Measurements from ENCODE around the gene HRH1.
"Not testable (repeated sequence)": the region's sequence is repeated elsewhere in the genome, so short reads cannot be mapped to it uniquely, and the experiment has no call there.

HRH1 gene

DNA sequence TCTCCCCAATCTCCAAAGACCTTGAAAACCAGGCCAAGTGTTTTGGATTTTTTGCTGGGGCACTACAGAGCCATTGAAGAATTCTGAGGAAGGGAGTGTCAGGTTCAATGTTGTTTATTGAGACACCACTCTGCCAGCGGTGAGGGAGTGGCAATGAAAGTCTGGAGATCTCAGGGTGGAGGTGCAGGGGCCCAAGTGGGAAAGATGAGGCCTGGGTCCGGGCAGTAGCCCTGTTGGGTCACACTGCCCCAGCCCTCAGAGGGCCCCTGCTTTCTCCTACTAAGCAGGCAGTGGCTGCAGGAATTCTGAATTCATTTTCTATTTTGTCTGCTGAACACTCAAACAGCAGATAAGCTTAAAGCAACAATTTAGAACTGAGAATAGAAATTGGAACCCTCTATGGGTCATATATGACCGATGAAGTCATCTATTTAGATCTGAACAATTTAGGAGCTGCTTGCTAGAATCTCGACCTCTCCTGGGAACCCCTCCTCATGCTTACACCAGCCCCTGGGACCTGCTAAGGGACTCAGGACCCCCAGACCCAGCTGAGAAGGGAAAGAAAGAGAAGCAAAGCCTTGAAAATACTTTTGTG lies 17.9 kb downstream of the HRH1 start:
- no peak for DNase-seq

DNA sequence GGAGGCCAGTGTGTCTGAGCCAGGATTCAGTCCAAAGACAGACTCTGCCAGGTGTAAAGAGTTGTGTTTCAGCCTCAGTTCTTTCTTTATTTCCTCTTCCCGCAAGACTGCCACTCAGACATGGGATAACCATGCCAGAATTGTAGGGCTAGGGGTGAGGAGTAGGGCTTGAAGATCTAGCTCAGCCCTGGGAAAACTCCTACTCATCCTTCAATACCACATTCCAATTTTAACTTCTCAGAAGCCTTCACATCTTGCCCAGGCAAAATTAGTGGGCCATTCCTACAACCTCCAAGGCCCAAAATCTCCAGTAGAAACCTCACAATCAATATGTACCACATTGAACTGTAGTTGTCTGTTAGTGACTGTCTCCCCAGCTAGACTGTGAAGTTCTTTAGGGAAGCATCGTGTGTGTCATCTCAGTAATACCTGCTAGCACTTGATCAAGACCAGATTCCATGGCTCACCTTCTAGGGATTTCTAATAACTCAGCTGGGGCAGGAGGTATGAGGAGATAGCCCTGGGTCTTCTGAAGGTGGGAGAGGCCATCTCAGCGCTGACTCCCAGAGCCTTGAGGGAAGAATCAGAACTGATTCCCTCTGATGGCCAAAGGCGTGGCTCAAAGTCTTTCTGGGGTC lies 19.7 kb downstream of the HRH1 start:
- DNase-seq, result no peak

DNA sequence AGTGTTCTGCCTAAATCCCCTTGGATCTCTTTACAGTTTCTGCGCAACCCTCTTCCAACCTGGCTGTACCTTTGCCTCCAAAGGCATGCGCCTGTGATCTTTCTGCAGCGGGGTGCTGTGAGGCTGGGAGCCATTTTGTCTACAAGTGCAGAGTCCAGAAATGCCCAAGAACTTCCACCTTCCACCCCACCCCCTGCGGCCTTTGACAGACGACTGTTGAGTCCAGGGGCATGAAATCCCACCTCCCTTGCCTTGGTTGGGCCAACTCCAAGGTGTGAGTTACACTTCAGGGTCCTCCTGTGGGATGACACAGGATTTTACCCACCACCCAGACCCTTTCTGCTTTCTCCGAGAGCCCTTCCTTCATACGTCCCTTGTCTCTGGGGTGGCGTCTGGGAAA lies 24.1 kb downstream of the HRH1 start:
- no peak for DNase-seq

DNA sequence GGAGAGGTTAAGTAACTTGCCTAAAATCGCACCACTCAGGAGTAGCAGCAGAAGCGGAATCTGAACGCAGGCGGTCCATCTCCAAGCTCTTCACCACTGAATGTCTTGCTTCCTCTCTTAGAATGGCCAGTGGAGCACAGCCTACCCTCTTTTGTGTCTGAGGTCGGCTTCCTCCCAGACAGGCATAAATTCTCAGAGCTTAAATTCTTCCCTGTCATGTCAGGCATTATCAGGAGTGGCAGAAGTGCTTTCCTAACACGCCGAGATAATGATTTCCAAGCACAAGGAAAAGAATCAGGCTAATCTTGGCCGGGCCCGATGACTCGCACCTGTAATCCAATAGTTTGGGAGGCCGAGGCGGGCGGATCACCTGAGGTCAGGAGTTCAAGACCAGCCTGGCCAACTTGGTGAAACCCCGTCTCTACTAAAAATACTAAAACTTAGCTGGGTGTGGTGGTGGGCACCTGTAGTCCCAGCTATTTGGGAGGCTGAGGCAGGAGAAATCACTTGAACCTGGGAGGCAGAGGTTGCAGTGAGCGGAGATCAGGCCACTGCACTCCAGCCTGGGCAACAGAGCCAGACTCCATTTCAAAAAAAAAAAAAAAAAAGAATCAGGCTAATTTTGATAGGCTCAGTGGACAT lies 30.2 kb downstream of the HRH1 start:
- DNase-seq, result not testable (repeated sequence)

DNA sequence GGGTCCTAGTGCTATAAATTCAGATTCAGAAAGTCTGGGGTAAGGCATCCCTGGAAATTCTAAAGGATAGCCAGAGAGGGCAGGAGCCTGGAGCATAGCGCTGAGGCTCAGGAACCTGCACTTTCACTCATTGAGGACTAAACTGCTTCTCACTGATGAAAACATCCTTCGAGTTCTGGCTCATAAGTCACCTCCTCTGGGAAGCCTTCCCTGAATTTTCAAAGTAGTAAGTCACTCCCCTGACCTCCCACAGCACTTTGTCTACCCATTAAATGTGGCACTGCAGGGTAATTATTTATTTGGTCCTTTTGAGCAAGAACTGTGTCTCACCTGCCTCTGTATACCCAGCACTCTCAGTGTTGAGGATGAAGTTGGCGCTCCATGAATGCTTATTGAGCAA lies 30.9 kb downstream of the HRH1 start:
- DNase-seq, result no peak

DNA sequence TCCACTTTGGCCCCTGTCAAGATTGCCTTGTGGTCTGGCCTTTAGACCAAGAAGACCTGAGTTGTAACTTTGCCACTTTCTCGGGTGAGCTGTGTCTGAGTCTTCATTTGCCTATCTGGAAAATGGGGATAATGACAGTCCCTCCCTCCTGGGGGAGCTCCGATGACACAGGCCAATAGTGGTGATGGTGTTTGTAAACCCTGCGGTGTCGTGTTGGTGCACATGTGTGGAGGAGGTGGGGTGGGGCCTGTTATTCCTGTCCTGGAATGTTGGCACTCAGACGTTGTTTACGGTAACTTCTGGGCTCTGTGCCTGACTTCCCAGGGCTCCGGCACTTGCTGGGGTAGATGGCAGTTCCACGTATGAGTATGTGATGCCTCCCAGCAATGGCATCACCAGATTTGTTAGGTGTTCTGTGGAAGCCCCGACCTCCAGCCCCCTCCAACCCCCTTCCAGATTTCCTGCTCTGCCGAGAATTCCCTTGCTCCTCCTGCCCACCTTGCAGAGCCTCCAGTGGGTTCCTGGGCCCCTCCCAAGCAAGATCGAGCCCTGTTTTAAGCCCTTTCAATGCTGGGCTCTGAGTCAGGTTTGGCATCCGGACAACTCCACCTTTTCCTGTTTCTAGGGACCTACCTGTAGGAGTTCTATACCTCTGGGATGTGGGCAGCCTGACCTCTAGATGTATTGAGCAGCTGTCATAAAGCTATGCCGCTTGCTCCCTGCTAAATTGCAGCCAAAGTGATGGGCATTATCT lies 31.4 kb downstream of the HRH1 start:
- DNase-seq, result no peak

DNA sequence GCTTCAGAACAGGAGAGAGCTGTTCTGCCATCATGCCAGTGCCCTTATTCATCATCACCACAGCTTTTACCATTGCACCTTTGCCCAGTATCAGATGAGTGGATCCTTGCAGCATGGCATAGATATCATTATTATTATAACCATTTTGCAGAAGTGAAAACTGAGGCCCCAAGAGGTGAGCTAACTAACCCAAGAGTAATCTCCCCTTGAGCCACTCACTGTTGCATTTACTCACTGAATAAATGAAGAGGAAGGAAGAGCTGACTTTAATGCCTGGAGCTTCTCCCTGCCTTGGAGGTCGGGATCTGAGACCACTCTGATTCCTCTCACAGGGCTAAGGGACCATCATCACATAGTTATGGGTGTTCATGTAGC lies 32.0 kb downstream of the HRH1 start:
- no peak for DNase-seq

DNA sequence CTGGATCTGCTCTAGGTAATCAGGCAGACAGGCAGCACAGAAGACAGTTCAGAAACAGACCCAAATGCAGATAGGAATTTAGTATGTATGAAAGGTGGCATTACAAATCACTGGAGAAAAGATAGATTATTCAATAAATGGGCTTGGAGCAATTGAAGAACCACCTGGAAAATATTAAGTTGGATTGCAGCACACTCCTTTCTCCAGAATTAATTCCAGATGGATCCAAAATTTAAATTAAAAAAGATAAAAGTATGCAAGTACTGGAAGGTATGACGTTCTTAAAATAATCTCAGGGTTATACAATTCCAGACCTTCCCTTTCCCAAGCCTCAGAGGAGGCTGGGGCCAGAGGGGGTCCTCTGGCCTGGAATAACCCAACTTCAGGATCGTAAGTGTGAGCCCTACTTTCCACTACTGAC lies 32.5 kb downstream of the HRH1 start:
- no peak for DNase-seq

DNA sequence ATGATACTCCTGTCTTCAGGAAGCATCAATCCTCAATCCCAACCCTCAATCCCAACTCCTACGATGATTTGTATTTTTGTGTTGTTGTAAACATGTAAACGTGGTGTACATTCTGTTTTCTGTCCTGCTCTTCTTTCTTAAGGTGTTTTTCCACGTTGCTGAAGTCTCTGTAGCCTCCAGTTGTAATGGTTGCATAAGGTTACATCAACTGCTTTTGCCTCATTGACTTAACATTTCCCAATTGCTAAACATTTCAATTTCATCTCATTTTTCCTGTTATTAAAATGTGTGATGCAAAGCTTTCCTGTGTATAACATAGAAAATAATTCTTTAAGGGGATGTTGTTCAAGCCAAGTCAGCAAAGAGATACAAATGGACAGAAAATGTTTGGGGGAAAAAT lies 33.4 kb downstream of the HRH1 start:
- DNase-seq, result no peak

DNA sequence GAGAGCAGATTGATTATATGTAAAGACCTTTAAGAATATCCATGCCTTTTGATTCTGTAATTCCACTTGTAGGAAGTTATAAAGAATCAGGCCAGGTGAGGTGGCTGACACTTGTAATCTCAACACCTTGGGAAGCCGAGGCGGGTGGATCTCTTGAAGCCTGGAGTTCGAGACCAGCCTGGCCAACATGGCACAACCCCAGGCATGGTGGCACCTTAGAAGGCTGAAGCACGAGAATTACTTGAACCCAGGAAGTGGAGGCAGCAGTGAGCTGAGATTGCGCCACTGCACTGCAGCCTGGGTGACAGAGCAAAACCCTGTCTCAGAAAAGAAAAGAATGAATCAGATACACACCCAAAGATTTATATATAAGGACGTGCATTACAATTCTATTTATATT lies 33.9 kb downstream of the HRH1 start:
- no peak for DNase-seq

DNA sequence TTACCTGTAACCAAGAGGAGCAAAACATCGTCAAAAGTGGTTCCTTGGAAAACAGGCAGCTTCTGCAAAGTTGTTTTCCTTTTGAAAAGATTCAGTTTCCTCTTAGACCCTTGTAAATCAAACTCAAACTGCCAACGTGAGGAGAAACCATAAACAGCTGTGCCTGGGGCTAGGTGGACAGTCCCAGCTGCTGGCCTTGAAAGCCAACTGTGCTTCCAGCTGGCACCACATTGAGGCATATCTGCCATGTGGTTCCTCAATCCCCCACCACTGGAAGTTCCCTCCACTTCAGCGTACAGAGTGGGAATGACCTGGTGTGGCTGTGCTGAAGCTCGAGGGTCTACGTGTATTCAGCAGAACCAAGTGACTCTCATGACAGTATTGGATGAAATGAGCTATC lies 40.9 kb downstream of the HRH1 start:
- DNase-seq, result no peak

DNA sequence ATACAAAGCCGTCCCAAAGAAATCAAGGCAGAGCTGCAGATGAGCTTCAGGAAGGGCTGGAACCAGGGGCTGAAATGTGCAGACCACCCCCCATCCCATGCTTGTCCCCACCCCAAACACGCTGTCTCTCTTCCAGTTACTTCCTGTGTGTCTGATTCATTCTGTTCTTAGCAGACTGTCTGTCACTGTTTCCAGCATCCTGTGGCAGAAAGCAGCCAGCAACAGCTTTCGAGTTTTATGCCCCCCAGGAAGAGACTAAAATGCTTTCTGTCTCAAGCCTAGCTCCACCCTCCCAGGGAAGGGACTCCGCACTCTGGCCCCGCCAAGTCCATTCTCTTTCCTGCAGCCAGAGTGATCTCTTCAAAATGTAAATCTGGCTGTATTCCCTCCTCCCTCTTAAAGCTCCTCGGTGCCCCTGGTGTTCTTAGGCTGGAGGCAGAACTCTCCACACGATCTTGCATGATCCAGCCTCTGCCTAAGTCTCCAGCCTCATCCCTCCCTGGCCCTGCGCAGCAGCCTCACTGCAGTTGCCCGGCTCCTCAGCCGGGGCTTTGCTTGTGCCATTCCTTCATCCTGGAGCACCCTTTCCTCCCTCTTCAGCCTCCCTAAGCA lies 41.5 kb downstream of the HRH1 start:
- DNase-seq, result no peak

DNA sequence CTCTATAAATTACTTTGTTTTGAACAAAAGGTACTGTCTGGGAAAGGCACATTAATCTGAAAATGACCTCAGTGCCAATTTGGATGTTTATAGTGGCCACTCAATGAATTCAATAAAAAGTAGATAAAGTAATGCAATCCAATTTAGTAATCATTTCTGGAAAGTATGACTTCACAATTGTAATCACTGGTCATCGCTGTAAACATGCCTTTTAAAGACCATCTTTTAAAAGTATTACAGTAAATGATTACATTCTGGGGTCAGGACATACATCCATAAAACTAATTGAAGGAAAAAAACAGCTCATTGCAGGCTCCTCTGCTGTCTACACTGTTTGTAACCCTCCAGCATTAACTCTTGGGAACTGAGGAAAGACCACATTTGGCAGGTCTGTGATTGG lies 43.2 kb downstream of the HRH1 start:
- DNase-seq, result no peak

DNA sequence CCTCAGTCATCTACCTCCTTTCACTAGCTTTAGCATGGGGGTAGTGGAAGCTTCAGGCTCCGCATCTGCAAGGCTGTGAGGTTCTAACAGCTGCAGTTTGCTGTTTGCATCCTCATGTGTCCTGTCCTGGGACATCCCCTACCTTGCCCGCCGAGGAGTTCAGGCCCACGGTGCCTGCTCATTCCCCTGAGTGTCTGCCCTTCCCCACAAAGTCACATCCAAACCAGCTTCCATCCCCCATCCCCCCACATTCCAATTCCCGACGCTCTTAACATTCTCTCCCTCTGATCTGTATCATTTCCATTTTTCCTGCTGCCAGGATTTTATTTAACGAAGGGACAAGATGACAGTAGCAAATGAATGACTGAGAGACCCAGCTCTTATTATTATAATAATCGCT lies 43.8 kb downstream of the HRH1 start:
- no peak for DNase-seq

DNA sequence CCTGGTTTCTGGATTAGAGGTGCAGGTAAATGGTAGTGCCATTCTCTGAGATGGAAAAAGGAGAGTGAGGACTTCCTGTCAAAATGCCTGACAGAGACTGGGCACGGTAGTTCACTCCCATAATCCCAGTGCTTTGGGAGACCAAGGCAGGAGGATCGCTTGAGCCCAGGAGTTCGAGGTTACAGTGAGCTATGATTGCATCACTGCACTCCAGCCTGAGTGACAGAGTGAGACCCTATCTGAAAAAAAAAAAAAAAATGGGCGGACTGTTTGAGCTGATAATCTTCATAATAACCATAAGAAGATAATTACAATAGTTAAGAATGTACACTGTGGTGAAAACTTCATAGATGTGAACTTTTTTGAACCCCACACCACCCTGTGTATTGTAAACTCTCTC lies 44.2 kb downstream of the HRH1 start:
- no peak for DNase-seq

DNA sequence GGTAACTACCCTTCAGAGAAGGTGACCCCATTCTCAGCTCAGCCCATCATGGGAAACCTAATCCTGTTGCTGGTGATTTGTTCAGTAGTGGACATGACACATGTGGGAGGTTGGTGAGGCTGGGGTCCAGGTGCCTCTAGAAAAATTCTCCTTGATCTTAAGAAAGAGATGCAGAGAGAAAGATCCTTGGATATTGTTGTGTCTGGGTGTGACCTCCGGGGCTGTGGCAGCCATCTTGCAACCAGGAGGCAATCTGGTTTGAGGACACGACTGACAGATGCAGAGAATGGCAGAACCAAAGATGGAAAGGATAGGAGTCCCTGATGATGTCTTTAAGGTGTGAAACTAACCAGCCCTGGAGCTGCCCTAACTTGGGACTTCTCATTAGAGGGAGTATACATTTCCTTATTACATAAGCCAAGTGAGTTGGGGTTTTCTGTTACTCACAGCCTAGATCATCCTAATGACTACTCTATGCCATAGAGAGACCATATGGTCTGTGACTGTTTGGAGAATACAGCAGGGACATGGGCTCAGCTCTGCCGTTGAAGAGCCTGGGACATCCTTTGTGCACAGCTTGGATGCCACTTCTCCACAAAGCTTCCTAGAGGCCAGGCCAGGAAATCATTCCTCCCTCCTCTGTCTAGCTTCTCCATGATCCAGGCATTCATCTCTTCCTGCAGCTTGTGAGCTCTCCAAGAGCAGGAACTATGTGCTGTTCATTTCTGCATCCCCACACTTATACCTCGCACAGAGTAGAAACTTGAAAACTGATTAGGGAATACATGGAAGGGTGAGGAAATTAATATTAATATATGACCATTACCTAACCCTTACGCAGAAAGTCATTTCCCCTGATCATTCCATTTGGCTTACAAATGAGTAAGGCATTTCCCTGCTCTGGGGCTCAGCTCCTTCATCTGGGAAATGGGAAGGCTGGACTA lies 45.9 kb downstream of the HRH1 start:
- no peak for DNase-seq

DNA sequence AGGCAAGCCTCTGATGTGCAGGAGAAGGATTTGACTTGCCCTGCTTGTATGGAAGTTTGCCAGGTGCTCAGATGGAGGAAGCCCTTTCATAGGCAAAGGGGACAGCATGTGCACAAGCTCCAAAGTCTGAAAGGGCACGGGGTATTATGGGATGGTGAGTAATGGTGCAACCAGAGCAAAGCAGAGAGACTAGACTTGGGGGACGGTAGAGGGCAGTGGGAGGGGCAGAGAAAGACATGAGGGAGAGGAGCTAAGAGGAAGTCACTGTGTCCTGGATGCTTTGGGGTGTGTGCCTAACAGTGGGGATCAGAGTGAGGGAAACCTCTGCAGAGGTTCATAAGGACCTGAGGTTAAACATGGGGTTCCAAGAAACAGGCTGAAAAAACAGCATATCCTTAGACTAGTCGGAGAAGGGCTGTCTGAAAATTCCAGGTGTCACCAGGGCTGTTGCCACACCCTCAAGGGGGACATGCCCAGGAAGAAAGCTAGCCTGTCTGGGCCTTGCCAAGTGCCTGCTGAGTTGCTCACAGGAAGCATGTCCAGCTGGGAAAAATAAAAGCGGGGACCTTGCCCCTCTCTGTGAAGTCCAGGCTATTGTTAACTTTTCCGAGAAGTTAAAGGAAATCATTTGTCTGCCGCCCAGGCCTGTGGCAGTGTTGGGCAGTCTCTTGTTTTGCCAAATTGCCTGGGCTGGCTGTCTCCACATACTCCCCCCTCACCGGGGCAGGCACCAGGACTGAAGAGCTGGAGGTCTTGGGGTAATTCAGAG lies 47.1 kb downstream of the HRH1 start:
- DNase-seq, result no peak

DNA sequence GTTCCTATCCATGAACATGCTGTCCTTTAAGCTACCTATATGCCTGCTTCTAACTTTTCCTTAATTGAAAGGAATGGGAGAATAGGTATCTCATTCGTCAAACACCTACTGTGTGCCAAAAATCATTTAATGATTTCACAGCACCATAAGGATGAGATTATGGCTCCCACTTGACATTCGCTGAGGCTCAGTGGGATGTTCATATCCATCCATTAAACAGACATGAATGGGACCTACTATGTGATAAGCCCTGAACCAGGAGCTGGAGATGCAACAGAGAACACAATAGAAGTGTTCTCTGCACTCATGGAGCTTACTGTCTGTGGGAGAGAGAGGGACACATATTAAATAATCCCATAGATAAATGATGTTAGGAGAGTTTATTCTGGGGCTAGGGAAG lies 49.7 kb downstream of the HRH1 start:
- DNase-seq, result no peak

DNA sequence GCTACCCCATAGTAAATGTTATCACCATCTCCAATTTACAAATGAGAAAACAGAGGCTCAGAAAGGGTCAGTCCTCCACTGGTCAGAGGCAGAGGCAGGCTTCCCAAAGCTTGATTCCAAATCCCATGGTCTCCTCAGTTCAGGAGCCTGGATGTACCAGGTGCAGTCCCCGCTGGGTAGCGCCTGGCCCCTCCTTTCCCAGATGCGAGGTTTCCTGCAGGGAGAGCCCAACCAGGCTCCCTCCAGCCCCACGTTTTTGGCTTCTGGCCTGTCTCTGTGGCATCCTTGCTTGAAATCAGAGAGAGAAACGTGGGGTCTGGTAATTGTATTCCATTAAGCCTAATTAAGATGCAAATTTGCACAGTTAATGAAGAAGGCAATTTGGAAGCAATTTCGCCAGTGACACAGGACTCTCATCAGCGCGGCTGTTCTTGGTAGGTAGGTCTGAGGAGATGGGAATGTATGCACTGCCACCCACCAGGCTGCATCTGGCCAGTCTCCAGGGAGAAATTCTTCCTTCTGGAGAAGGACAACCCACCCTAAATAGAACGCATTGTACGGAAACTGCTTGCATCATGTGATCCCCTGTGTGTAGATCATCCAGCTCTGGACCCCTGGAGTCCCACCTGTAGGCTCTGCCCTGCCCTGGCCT lies 50.5 kb downstream of the HRH1 start:
- DNase-seq, result no peak

DNA sequence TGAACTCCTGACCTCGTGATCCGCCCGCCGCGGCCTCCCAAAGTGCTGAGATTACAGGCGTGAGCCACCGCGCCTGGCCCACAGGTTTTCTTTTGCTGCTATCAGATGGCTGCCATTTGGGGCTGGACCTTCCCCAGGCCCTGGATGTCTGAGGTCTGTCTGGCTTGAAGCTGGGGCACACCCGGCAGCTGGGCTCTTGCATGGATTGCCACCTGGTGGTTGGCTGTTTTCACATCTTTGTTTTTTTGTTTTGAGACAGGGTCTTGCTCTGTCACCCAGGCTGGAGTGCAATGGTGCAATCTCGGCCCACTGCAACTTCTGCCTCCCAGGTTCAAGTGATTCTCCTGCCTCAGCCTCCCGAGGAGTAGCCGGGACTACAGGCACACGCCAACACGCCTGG lies 51.6 kb downstream of the HRH1 start:
- DNase-seq, result not testable (repeated sequence)

DNA sequence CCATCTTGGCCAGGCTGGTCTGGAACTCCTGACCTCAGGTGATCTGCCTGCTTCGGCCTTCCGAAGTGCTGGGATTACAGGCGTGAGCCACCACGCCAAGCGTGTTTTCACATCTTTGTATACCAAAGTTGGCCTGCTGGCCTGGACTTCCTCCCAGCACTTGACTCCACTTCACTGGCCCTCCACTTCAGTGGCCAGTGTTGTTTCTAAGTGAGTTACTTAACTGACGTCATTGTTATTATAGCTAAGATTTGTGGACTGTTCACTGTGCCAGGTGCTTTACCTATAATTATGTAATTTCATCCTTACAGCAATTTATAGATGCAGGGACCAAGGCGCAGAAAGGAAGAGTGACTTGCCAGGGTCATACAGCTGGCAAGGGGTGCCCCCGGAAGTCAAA lies 52.0 kb downstream of the HRH1 start:
- DNase-seq, result no peak

All from retina (tissue), 1 donor.